Stimulated activated CD8-positive, alpha-beta memory T cell treated with anti-CD3 and anti-CD28 coated beads, Interleukin-15, amount 100 ng/mL, for 24 hours (primary cell): ENCODE results near the gene AGPAT1.
"Not testable (repeated sequence)": the region's sequence is repeated elsewhere in the genome, so short reads cannot be mapped to it uniquely, and the experiment has no call there.

Experiments used
- DNase-seq: peaks from one replicate; pipeline ENCODE4 v3.0.0-alpha.2; 2020; ENCODE audit warnings: low read depth

The AGPAT1 gene, protein sequence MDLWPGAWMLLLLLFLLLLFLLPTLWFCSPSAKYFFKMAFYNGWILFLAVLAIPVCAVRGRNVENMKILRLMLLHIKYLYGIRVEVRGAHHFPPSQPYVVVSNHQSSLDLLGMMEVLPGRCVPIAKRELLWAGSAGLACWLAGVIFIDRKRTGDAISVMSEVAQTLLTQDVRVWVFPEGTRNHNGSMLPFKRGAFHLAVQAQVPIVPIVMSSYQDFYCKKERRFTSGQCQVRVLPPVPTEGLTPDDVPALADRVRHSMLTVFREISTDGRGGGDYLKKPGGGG

GRCh38 chr6:32175711-32176475, at the start of gene AGPAT1:
AGPAT1 (minus strand) TSS chr6:32176084; CDS start chr6:32171496, 4,588 bp downstream.
- peak; percentile 88 for DNase-seq

GRCh38 chr6:32224696-32225095, 48.8 kb upstream of the AGPAT1 start:
- DNase-seq, result no peak

- no peak for DNase-seq
Measured at GRCh38 chr6:32223258-32224235, 47.7 kb upstream of the AGPAT1 start, which contains the start of gene NOTCH4. NOTCH4 (minus strand) TSS chr6:32224067; CDS start chr6:32223928, 139 bp downstream.

DNA sequence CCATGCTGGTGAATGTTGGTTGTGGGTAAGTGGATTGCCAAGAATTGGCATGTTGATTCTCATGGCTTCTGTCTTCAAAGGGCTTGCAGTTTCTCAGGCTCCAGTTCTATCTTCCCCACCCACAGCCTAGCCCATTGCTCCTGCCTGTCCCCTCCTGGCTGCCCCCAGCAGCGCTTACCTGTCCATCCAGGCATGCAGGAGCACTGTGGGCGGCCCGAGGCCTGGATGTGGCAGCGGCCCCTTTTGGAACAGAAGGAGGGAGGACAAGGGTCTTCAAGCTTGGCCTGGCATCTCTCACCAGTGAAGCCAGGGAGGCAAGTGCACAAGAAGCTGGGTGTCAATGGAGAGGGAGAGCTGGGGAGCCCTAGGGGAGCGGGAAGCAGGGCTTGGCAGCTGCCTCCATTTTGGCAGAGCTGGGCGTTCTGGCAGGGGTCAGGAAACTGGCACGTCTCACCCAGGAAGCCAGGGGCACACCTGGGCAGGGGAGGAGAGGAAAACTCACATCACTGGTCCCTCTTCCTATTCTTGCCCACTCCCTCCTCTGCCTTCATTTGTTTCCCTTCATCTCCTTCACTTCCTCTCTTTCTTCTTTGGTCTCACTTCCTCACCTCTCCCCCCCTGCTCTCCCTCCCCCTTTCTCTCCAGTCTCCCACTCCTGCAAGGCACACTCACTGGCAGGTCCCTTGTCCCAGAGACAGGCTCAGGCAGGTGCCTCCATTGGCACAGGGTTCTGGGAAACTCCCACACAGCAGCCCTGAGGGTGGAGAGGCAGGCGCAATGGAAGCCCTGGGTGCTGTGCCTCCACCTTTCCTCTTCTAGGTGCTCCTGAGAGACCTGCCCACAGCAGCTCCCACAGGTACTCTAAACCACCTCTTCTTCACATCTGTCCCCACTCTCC, 46.7 kb upstream of the AGPAT1 start:
- no peak for DNase-seq

- DNase-seq, result no peak
Measured at GRCh38 chr6:32220021-32220420, 44.1 kb upstream of the AGPAT1 start.

DNA sequence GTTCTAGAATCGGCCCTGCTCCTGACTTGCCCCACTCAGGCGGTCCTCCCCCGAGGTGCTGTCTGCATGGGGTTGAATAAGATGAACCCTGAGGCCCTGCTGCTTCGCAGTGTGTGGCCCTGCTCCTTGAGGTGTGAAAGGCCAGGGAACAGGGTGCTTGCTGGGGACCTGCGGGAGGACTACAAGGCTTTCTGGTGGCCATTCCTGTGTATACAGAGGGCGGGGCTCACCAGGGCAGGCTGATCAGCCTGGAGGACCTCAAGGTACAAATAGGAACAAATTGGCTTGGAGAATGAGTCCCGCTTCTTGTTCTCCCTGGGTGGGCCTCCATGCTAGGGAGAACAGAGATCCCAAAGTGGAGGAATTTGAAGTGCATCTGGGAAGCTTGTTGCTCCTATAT, 42.3 kb upstream of the AGPAT1 start:
- no peak for DNase-seq

- no peak for DNase-seq
Measured at GRCh38 chr6:32216998-32217397, 41.1 kb upstream of the AGPAT1 start.

DNA sequence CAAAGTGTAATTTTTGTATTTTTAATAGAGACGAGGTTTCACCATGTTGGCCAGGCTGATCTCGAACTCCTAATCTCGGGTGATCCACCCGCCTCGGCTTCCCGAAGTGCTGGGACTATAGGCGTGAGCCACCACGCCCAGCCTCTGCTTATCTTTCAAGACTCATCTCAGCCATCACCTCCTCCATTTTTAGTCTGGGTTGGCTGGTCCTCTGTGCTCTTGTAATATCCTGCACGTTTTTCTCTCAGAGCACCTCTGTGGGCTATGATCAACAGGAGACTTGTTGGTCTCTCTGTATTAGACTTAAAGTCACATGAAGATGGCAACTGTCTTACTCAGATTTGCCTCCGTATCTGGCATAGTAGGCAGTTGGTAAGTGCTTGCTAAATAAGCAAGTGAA, 40.4 kb upstream of the AGPAT1 start:
- no peak for DNase-seq

DNA sequence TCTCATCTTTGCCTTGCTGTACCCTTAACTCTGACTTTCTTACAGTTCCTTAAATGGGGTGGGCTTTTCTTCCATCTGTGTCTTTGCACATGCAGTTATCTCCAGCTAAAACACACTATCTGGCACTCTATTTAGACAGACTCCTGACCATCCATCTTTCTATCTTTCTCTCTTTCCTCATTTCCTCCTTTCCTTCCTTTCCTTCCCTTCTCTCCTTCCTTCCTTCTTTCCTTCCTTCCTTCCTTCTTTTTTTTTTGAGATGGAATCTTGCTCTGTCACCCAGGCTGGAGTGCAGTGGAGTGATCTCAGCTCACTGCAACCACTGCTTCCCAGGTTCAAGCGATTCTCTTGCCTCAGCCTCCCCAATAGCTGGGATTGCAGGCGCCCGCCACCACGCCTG, 39.7 kb upstream of the AGPAT1 start:
- no peak for DNase-seq

GRCh38 chr6:32214126-32214525, 38.2 kb upstream of the AGPAT1 start:
- DNase-seq, result no peak

GRCh38 chr6:32213649-32214048, 37.8 kb upstream of the AGPAT1 start:
- no peak for DNase-seq

DNA sequence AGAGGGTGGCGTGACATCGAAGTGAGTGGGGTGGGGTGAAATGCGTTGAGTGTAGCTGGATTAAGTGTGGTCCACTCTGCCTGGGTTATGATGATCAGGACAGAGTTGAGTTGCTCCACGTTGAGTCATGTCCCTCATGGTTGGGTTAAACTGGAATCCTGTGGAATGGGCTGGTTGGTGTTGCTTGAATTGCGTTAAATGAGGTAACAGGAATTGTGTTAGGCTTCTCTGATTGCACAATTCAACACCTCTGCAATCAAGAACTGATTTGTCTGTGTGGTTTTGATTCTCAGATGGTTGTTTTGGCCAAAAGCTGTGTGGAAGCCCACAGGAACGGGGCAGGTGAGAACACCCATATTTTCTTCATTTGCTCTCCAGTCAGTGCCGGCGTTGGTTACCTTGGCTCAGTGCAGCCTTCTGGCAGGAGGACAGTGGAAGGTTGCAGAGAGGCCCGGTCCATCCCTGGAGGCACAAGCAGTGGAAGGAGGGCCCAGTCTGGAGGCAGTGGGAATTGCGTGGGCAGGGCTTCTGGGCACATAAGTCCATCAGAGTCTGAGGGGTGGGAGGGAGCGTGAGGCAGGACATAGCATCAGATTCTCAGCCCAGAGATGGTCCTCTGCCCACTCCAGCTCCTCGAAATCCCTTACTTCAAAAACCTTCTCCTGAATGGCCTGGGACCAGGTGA, 36.3 kb upstream of the AGPAT1 start:
- no peak for DNase-seq

DNA sequence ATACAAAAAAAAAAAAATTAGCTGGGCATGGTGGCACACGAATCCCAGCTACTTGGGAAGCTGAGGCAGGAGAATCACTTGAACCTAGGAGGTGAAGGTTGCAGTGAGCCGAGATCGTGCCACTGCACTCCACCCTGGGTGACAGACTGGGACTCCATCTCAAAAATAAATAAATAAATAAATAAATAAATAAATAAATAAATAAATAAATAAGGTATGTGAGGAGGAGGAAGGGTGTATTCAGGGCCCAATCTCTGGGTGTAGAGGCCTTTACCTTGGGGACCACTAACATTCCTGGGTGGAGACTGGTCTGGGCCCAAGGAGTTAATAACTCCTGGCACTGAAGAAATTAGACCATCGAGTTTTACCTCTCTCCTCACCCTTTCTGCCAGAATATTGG, 35.5 kb upstream of the AGPAT1 start:
- not testable (repeated sequence) for DNase-seq

DNA sequence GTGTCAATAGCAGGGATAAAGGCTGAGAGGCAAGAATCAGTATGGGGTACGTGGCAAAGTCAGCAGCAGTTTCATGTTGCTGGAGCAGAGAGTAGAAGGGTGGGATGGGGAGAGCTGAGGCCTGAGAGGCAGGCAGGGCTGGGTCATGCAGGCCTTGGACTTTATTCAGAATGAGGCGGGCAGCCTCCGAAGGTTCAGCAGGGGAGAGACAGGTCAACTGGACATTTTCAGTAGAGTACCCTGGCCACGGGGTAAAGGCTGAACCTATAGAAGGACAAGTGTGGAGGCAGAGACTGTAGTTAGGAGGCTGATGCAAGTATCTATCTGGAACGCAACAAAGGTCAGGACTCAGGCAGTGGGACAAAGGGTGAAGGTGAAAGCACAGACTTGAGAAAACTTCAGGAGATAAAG, 34.3 kb upstream of the AGPAT1 start:
- no peak for DNase-seq

- no peak for DNase-seq
Measured at GRCh38 chr6:32208996-32209395, 33.1 kb upstream of the AGPAT1 start.

- no peak for DNase-seq
Measured at GRCh38 chr6:32204268-32204715, 28.4 kb upstream of the AGPAT1 start.

GRCh38 chr6:32203426-32204267, 27.8 kb upstream of the AGPAT1 start:
- no peak for DNase-seq

- DNase-seq, result no peak
Measured at GRCh38 chr6:32202186-32202585, 26.3 kb upstream of the AGPAT1 start.

- DNase-seq, result no peak
Measured at GRCh38 chr6:32200711-32201475, 25.0 kb upstream of the AGPAT1 start.
